HepG2 (cell line): ENCODE measurements around the gene CDK15. TPM values are rescaled to one million over a fixed set of nuclear protein-coding genes. Genes with fewer than 3 reads are reported as not detected.

ENCODE experiments used
- ATAC-seq: fragments of 200-7000 bp; cut with Tn5 transposase; 3 replicates; pipeline ENCODE4 v1.9.1; 2020; ENCODE audit warnings: mild to moderate bottlenecking, moderate library complexity
- BruUV-seq: library from RNA; stranded (reverse); fragments of 400-500 nt; replicated peaks from 2 replicates; lab custom pipeline; 2021; lab: Mats Ljungman, UMichigan
- CTCF ChIA-PET: fragments of 300-600 bp; formaldehyde crosslinking; extraction: SDS; loops from one replicate; lab custom pipeline; 2021; ENCODE audit warnings: low total read pairs, inconsistent platforms, low intra/inter-chr PET ratio; lab: Yijun Ruan, JAX
- POLR2A ChIA-PET: fragments of 350-600 bp; sonication (Branson Sonifier 250); formaldehyde crosslinking; loops from one replicate; lab custom pipeline; 2020; ENCODE audit warnings: antibody characterized with exemption, inconsistent platforms; lab: Yijun Ruan, JAX
- DNase-seq: peaks from one replicate; pipeline ENCODE4 v3.0.0-alpha.2; 2015; ENCODE audit warnings: low spot score
- FAIRE-seq: peaks from 3 replicates; lab custom pipeline; 2011; peaks lifted over from hg19 to GRCh38; lab: Jason Lieb, UNC
- H2AFZ ChIP-seq: one replicate; pipeline ENCODE4 v1.6.1; 2011; ENCODE audit warnings: low read length, inconsistent platforms
- H3K27ac ChIP-seq: fragments of 300-600 bp; 3 replicates; pipeline ENCODE4 v1.8.0; 2011; ENCODE audit warnings: mixed run types, mild to moderate bottlenecking, mixed read lengths, low read length, inconsistent platforms; ENCODE audit not compliant: insufficient read depth; ENCODE audit errors: extremely low read length
- H3K27me3 ChIP-seq, 2 experiments: fragments of 200-600 bp in 1 of 2; 2 replicates in 1 of 2; 3 replicates in 1 of 2; pipeline versions ENCODE4 v1.6.0 to v1.8.0; 2011; ENCODE audit warnings: low read length in 2 of 2, mild to moderate bottlenecking in 2 of 2, moderate library complexity in 2 of 2, inconsistent platforms in 1 of 2; ENCODE audit not compliant: insufficient read depth in 2 of 2, control insufficient read depth in 1 of 2
- H3K36me3 ChIP-seq, 2 experiments: fragments of 200-600 bp in 1 of 2; replicated peaks in 1 of 2; 2 replicates in 1 of 2; 3 replicates in 1 of 2; pipeline versions ENCODE4 v1.5.1 to v1.8.0; 2011; ENCODE audit warnings: low read length in 2 of 2, inconsistent platforms in 1 of 2; ENCODE audit not compliant: insufficient read depth in 2 of 2, control insufficient read depth in 1 of 2
- H3K4me1 ChIP-seq: 2 replicates; pipeline ENCODE4 v1.5.1; 2012; ENCODE audit warnings: low read length, inconsistent platforms; ENCODE audit not compliant: insufficient read depth
- H3K4me2 ChIP-seq: 2 replicates; pipeline ENCODE4 v1.6.0; 2011; ENCODE audit warnings: low read depth, low read length, inconsistent platforms
- H3K4me3 ChIP-seq, 3 experiments: fragments of 200-600 bp in 1 of 3; sonication (generic), shearing (Covaris generic) in 1 of 3; replicated peaks in 1 of 3; 2 replicates each; pipeline ENCODE4 v1.5.1; 2011 to 2016; ENCODE audit warnings: low read length in 3 of 3, inconsistent platforms in 2 of 3, low read depth in 2 of 3, mild to moderate bottlenecking in 2 of 3, control low read depth in 1 of 3, mixed read lengths in 1 of 3; ENCODE audit not compliant: insufficient read depth in 1 of 3
- H3K79me2 ChIP-seq: one replicate; pipeline ENCODE4 v1.6.1; 2011; ENCODE audit warnings: low read length, inconsistent platforms; ENCODE audit not compliant: insufficient read depth
- H3K9ac ChIP-seq: 2 replicates; pipeline ENCODE4 v1.6.0; 2011; ENCODE audit warnings: mild to moderate bottlenecking, low read depth, low read length, inconsistent platforms; ENCODE audit not compliant: insufficient read depth
- H3K9me3 ChIP-seq: 2 replicates; pipeline ENCODE4 v1.5.1; 2012; ENCODE audit warnings: mild to moderate bottlenecking, low read length
- H4K20me1 ChIP-seq: 2 replicates; pipeline ENCODE4 v1.6.0; 2011; ENCODE audit warnings: inconsistent platforms, mild to moderate bottlenecking, low read length, moderate library complexity; ENCODE audit not compliant: insufficient read depth
- ARID2 ChIP-seq: sonication (generic); formaldehyde crosslinking; IDR thresholded peaks from 2 replicates; pipeline ENCODE4 v1.8.1; 2022; ENCODE audit warnings: mild to moderate bottlenecking, missing genetic modification reagents, borderline replicate concordance
- ATF7 ChIP-seq, 2 experiments: fragments of 450-650 bp in 1 of 2; sonication (generic) in 1 of 2; formaldehyde crosslinking in 1 of 2; IDR thresholded peaks; 2 replicates each; pipeline versions ENCODE4 v1.4.0 to v1.6.1; 2016 to 2020; ENCODE audit warnings: antibody characterized with exemption in 1 of 2, mild to moderate bottlenecking in 1 of 2, missing genetic modification reagents in 1 of 2
- BHLHE40 ChIP-seq: IDR thresholded peaks from 2 replicates; pipeline ENCODE4 v1.6.1; 2011; ENCODE audit warnings: low read length, improper control_type of control experiment
- KDM2A ChIP-seq: sonication (generic); formaldehyde crosslinking; IDR thresholded peaks from 2 replicates; pipeline ENCODE4 v1.4.0; 2020; ENCODE audit warnings: low read depth, missing genetic modification reagents, borderline replicate concordance
- NCOR1 ChIP-seq: fragments of 200-600 bp; sonication (generic); IDR thresholded peaks from 2 replicates; pipeline ENCODE4 v1.7.0; 2017; ENCODE audit warnings: antibody characterized with exemption, low read length, borderline replicate concordance
- STAG1 ChIP-seq: sonication (generic); formaldehyde crosslinking; IDR thresholded peaks from 2 replicates; pipeline ENCODE4 v1.4.0; 2020; ENCODE audit warnings: missing genetic modification reagents
- TOE1 ChIP-seq: sonication (generic); formaldehyde crosslinking; IDR thresholded peaks from 2 replicates; pipeline ENCODE4 v1.4.0; 2020; ENCODE audit warnings: mild to moderate bottlenecking, missing genetic modification reagents
- ZNF20 ChIP-seq: sonication (generic); formaldehyde crosslinking; IDR thresholded peaks from 2 replicates; pipeline ENCODE4 v1.4.0; 2020; ENCODE audit warnings: mild to moderate bottlenecking, moderate library complexity, missing genetic modification reagents
- ZNF207 ChIP-seq: fragments of 450-650 bp; IDR thresholded peaks from 2 replicates; pipeline ENCODE4 v1.6.1; 2016; ENCODE audit warnings: antibody characterized with exemption, borderline replicate concordance
- ZNF256 ChIP-seq: sonication (generic); formaldehyde crosslinking; conservative IDR thresholded peaks from 2 replicates; pipeline ENCODE4 v1.4.0; 2020; ENCODE audit warnings: missing genetic modification reagents
- ZNF263 ChIP-seq: sonication (generic); formaldehyde crosslinking; IDR thresholded peaks from 2 replicates; pipeline ENCODE4 v1.4.0; 2020; ENCODE audit warnings: missing genetic modification reagents
- ZNF550 ChIP-seq: sonication (generic); formaldehyde crosslinking; IDR thresholded peaks from 2 replicates; pipeline ENCODE4 v1.4.0; 2020; ENCODE audit warnings: mild to moderate bottlenecking, missing genetic modification reagents, borderline replicate concordance
- ZNF572 ChIP-seq: sonication (generic); formaldehyde crosslinking; IDR thresholded peaks from 2 replicates; pipeline ENCODE4 v1.5.1; 2020; ENCODE audit warnings: mild to moderate bottlenecking, missing genetic modification reagents
- ZNF784 ChIP-seq: sonication (generic); formaldehyde crosslinking; IDR thresholded peaks from 2 replicates; pipeline ENCODE4 v1.5.1; 2020; ENCODE audit warnings: missing genetic modification reagents, mild to moderate bottlenecking, borderline replicate concordance
- WGBS: methylation state at CpG from one replicate; pipeline ENCODE4 v1.1.6; 2017; ENCODE audit warnings: low lambda C conversion rate; 5-methylcytosine and 5-hydroxymethylcytosine counted together
- in situ Hi-C: cut with HindIII; loops from 2 replicates; pipeline ENCODE4 v1.10.0; 2017; ENCODE audit warnings: low pct_unique_long_range_greater_than_20kb; ENCODE audit not compliant: extremely low pct_ligation_motif_present
- intact Hi-C: fragments of 100-400 bp; cut with micrococcal nuclease; formaldehyde crosslinking; loops from one replicate; pipeline ENCODE4 v1.10.0; 2022; ENCODE audit not compliant: unreplicated experiment
- polyA plus RNA-seq, 8 experiments: library from polyadenylated mRNA; depleted of rRNA in 3 of 8; stranded (reverse) in 7 of 8; unstranded in 1 of 8; fragments of >200 nt; fragmentation: Illumina TruSeq in 4 of 8; extraction: Trizol in 4 of 8; gene quantifications; 2 replicates each; pipeline versions ENCODE4 v1.2.1 to v1.2.3, GENCODE V29; 2011 to 2016; ENCODE audit warnings: low read depth in 4 of 8, missing spikeins in 1 of 8, mixed read lengths in 1 of 8; ENCODE audit not compliant: insufficient read depth in 1 of 8
- total RNA-seq, 5 experiments: library from RNA; depleted of rRNA; stranded (reverse); fragments of >200 nt; fragmentation: Illumina TruSeq; extraction: Trizol; gene quantifications; 2 replicates each; pipeline ENCODE4 v1.2.3, GENCODE V29; 2016; ENCODE audit warnings: low read depth in 1 of 5
- TF ChIP-seq, protein P1 (sequence below): sonication (generic); formaldehyde crosslinking; conservative IDR thresholded peaks from 2 replicates; pipeline ENCODE4 v1.5.0; 2020; ENCODE audit warnings: missing genetic modification reagents
- TF ChIP-seq, protein P2 (sequence below): sonication (generic); formaldehyde crosslinking; IDR thresholded peaks from 2 replicates; pipeline ENCODE4 v1.4.0; 2020; ENCODE audit warnings: low read depth, mild to moderate bottlenecking, missing genetic modification reagents

Gene CDK15
- total and polyA plus RNA-seq, 2 of the 13 experiments (the other 11 are each of a cell fraction or from before 2014, with no cell fraction given) = not detected

DNA sequence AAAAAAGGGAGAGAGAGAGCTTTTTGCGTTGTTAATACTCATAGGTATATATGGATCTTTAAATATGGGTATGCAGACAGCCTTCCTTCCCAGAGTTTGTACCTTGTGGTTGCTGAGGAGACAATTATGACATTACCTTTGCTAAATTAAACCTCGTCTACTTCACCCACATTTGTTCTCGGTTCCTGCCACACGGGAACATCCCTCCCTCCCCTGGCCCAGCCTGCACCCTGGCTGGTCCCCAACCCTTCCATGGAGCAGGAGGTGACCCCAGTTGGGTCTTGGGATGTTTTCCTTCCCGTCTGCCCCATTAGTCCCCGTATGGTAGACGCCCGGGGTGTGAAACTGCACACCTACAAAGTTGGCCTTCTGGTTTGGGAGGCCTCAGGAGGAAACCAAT, 122.0 kb downstream of the CDK15 start:
- Histone ChIP-seq H3K36me3 (no peaks in the 10 kb centered on the region), H3K79me2 (no peaks in the 10 kb centered on the region), H2AFZ (no peak overlapping the region), H3K27ac (no peak overlapping the region), H3K27me3 (peaks cover 0 to 2% of the 10 kb centered on the region in 2 experiments; a peak in 2 of 5 replicates), H3K9ac (no peak overlapping the region), H4K20me1 (no peaks in the 10 kb centered on the region), H3K4me3 (no peak overlapping the region), H3K9me3 (no peaks in the 10 kb centered on the region), H3K4me1 (peaks cover 7% of the 10 kb centered on the region; the same call in 1 of the 2 replicates), H3K4me2 (no peak overlapping the region)
- POLR2A ChIA-PET = no interaction called here
- BruUV-seq = no TSS peak
- intact Hi-C loops = no loop called here
- DNase-seq (no peak), ATAC-seq (no peak), FAIRE-seq (no peak)
- in situ Hi-C loops = no loop called here
- WGBS = 43% methylated on average over 8 of the region's 8 CpGs
- TF ChIP-seq ARID2 (CRISPR knock-in tag) (no peak), ZNF20 (CRISPR knock-in tag) (no peak), ZNF263 (no peak), KDM2A (no peak), NCOR1 (no peak), ZNF784 (CRISPR knock-in tag) (no peak), TOE1 (CRISPR knock-in tag) (no peak), ZNF550 (CRISPR knock-in tag) (no peak), ZNF572 (no peak), BHLHE40 (no peak), ZNF207 (no peak), ATF7 (IDR thresholded peaks at IDR 0.05) (no peak), ATF7 (CRISPR knock-in tag; IDR thresholded peaks at IDR 0.05) (no peak), ZNF256 (CRISPR knock-in tag) (no peak), STAG1 (CRISPR knock-in tag) (no peak)
- TF ChIP-seq, protein P1, sequence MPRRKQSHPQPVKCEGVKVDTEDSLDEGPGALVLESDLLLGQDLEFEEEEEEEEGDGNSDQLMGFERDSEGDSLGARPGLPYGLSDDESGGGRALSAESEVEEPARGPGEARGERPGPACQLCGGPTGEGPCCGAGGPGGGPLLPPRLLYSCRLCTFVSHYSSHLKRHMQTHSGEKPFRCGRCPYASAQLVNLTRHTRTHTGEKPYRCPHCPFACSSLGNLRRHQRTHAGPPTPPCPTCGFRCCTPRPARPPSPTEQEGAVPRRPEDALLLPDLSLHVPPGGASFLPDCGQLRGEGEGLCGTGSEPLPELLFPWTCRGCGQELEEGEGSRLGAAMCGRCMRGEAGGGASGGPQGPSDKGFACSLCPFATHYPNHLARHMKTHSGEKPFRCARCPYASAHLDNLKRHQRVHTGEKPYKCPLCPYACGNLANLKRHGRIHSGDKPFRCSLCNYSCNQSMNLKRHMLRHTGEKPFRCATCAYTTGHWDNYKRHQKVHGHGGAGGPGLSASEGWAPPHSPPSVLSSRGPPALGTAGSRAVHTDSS (CRISPR knock-in tag) = no peak
- TF ChIP-seq, protein P2, sequence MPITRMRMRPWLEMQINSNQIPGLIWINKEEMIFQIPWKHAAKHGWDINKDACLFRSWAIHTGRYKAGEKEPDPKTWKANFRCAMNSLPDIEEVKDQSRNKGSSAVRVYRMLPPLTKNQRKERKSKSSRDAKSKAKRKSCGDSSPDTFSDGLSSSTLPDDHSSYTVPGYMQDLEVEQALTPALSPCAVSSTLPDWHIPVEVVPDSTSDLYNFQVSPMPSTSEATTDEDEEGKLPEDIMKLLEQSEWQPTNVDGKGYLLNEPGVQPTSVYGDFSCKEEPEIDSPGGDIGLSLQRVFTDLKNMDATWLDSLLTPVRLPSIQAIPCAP (CRISPR knock-in tag) = no peak
- CTCF ChIA-PET = no interaction called here
